ENCODE measurements around the gene ZNF3.

The ZNF3 gene

DNA sequence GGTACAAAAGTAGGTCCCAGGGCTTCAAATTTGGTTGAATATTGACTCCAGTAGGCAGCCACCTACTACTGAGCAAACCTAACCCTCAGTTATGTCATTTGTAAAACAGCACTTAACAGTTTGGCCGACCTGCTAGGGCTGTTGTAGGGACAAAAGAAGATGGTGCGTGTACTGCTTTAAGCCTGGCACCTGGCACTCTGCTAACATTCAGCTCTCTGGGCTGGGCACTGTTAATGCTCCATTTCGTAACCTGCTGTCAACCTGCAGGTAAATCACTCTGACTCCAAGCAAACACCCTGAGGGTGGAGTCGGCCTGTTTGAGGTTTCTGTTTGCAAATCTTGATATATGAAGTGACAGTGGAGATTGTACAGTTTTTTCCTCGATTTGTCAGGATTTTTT lies 58.9 kb downstream of the ZNF3 start:
- H3K27ac ChIP-seq (ENCODE audit: low read length) = no peak overlapping the region
- no peaks in the 10 kb centered on the region for H3K27me3 ChIP-seq (ENCODE audit: low read depth, low read length)
- peaks cover 48% of the 10 kb centered on the region for H3K79me2 ChIP-seq (ENCODE audit: low read length)
- no peaks in the 10 kb centered on the region for H3K9me3 ChIP-seq (ENCODE audit: insufficient read depth, low read length)
- peaks cover 32% of the 10 kb centered on the region for H3K36me3 ChIP-seq (replicated peaks; ENCODE audit: low read depth, low read length)
- no peak overlapping the region for H2AFZ ChIP-seq (ENCODE audit: low read depth, low read length)
- no peak overlapping the region for H3K9ac ChIP-seq (ENCODE audit: low read length)
- 0 out of 2 replicates have a peak, but pooled peaks cover 6% of the 10 kb centered on the region for H4K20me1 ChIP-seq (ENCODE audit: insufficient read depth, low read length)
- no peak for TF ChIP-seq EZH2phosphoT487 (IDR thresholded peaks at IDR 0.05; ENCODE audit: low read depth)
- TF ChIP-seq CTCF (IDR thresholded peaks at IDR 0.05; ENCODE audit: low read depth, low read length) = no peak
- no peak overlapping the region for H3K4me2 ChIP-seq (ENCODE audit: low read length)
- peaks cover 11% of the 10 kb centered on the region for H3K4me1 ChIP-seq (ENCODE audit: low read length)
- no peak overlapping the region for H3K4me3 ChIP-seq (ENCODE audit: low read length)

GRCh38 chr7:100021297-100021696 lies 60.2 kb downstream of the ZNF3 start:
- no peak overlapping the region for H3K4me2 ChIP-seq (ENCODE audit: low read length)
- no peak overlapping the region for H3K4me3 ChIP-seq (ENCODE audit: low read length)
- H3K9ac ChIP-seq (ENCODE audit: low read length) = no peak overlapping the region
- H3K79me2 ChIP-seq (ENCODE audit: low read length) = peaks cover 61% of the 10 kb centered on the region
- no peaks in the 10 kb centered on the region for H3K9me3 ChIP-seq (ENCODE audit: insufficient read depth, low read length)
- H3K27me3 ChIP-seq (ENCODE audit: low read depth, low read length) = no peaks in the 10 kb centered on the region
- peaks cover 16% of the 10 kb centered on the region for H3K4me1 ChIP-seq (ENCODE audit: low read length)
- peaks cover 28% of the 10 kb centered on the region for H3K36me3 ChIP-seq (replicated peaks; ENCODE audit: low read depth, low read length)
- H3K27ac ChIP-seq (ENCODE audit: low read length) = no peak overlapping the region
- TF ChIP-seq CTCF (IDR thresholded peaks at IDR 0.05; ENCODE audit: low read depth, low read length) (no peak), EZH2phosphoT487 (IDR thresholded peaks at IDR 0.05; ENCODE audit: low read depth) (no peak)
- no peak overlapping the region for H2AFZ ChIP-seq (ENCODE audit: low read depth, low read length)
- H4K20me1 ChIP-seq (ENCODE audit: insufficient read depth, low read length) = 0 out of 2 replicates have a peak, but pooled peaks cover 7% of the 10 kb centered on the region

Data from OCI-LY3 (cell line).